ENCODE results near the gene CYFIP1.

DNA sequence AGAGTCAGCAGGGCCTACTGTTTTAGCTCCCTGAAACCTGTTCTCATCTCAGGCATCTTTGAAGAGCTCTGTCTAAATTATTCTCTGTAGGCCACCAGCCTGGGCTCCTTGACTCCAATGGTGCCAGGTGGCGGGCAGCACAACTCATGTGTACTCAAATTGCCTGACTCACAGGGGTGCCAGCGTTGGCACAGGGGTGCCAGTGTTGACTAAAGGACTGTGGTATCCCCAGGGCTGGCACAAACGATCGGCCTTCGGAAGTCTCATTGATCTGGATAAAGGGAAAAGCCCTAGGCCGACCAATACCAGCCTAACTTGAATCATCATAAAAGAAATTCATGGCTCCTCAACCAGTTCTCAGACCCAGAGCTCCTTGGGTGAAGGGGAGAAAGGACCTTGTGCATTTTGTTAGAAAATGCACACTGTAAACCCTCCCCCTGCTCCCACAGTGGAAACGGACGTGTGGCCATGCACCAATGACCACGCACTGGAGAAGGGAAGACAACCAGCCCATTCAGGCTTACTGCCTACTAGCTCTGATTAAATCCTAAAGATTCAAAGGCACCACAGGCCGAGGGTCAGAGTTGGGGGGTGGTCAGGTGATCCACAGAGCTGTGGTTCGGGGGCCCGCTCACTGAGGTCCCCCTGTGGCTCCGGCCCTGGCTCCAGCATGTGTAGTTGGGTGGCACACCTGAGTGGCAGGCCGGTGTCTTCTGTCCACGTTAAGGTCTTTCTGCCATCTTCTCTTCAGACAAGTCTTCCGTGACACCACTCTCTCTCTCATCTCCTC lies 72.8 kb downstream of the CYFIP1 start:
- TF ChIP-seq SRSF7 (optimal IDR thresholded peaks at IDR 0.05; ENCODE audit: low read depth, low read length) (no peak), EZH2 (IDR thresholded peaks at IDR 0.05; ENCODE audit: borderline replicate concordance, low read depth, low read length) (no peak), ARID3A (IDR thresholded peaks at IDR 0.05; ENCODE audit: borderline replicate concordance, low read depth, low read length) (no peak), RNF2 (IDR thresholded peaks at IDR 0.05) (no peak), CTCF (IDR thresholded peaks at IDR 0.05 in 2 of 3, conservative IDR thresholded peaks at IDR 0.05 in 1 of 3; ENCODE audit: insufficient read depth in 2 of 3, low read depth in 1 of 3, low read length in 3 of 3) (no peak), NR2C2 (CRISPR knock-in tag; IDR thresholded peaks at IDR 0.05) (no peak), NR2C2 (tag; IDR thresholded peaks at IDR 0.05) (no peak), FOXA1 (IDR thresholded peaks at IDR 0.05; ENCODE audit: borderline replicate concordance) (no peak), SUPT5H (IDR thresholded peaks at IDR 0.05) (no peak), SETDB1 (IDR thresholded peaks at IDR 0.05; ENCODE audit: low read length) (no peak), ARID2 (IDR thresholded peaks at IDR 0.05) (no peak)
- TF ChIP-seq, protein P1, sequence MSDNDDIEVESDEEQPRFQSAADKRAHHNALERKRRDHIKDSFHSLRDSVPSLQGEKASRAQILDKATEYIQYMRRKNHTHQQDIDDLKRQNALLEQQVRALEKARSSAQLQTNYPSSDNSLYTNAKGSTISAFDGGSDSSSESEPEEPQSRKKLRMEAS (CRISPR knock-in tag; IDR thresholded peaks at IDR 0.05), result no peak
- TF ChIP-seq, protein P2, sequence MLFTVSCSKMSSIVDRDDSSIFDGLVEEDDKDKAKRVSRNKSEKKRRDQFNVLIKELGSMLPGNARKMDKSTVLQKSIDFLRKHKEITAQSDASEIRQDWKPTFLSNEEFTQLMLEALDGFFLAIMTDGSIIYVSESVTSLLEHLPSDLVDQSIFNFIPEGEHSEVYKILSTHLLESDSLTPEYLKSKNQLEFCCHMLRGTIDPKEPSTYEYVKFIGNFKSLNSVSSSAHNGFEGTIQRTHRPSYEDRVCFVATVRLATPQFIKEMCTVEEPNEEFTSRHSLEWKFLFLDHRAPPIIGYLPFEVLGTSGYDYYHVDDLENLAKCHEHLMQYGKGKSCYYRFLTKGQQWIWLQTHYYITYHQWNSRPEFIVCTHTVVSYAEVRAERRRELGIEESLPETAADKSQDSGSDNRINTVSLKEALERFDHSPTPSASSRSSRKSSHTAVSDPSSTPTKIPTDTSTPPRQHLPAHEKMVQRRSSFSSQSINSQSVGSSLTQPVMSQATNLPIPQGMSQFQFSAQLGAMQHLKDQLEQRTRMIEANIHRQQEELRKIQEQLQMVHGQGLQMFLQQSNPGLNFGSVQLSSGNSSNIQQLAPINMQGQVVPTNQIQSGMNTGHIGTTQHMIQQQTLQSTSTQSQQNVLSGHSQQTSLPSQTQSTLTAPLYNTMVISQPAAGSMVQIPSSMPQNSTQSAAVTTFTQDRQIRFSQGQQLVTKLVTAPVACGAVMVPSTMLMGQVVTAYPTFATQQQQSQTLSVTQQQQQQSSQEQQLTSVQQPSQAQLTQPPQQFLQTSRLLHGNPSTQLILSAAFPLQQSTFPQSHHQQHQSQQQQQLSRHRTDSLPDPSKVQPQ (CRISPR knock-in tag; IDR thresholded peaks at IDR 0.05; ENCODE audit: borderline replicate concordance), result no peak

All from K562 (cell line).